Keratinocyte (primary cell): ENCODE data around the gene CACNB4. TPM values are rescaled to one million over a fixed set of nuclear protein-coding genes. Genes with fewer than 3 reads are reported as not detected.

Experiments used
- DNase-seq: peaks from one replicate; pipeline ENCODE4 v3.0.0-alpha.2; 2011; ENCODE audit warnings: low read depth, missing footprints, low spot score
- FAIRE-seq: peaks from 2 replicates; lab custom pipeline; 2011; peaks lifted over from hg19 to GRCh38; lab: Jason Lieb, UNC
- H2AFZ ChIP-seq: 2 replicates; pipeline ENCODE4 v1.6.0; 2012; ENCODE audit warnings: low read length, control low read depth, inconsistent platforms; ENCODE audit not compliant: control insufficient read depth
- H3K27ac ChIP-seq: 2 replicates; pipeline ENCODE4 v1.5.1; 2011; ENCODE audit warnings: low read length; ENCODE audit not compliant: control insufficient read depth, insufficient read depth
- H3K27me3 ChIP-seq: 3 replicates; pipeline ENCODE4 v1.6.0; 2011; ENCODE audit warnings: low read length; ENCODE audit not compliant: control insufficient read depth, insufficient read depth; ENCODE audit errors: extremely low read depth
- H3K36me3 ChIP-seq, 2 experiments: 2 replicates in 1 of 2; 3 replicates in 1 of 2; pipeline ENCODE4 v1.5.1; 2011; ENCODE audit warnings: low read length in 2 of 2, mild to moderate bottlenecking in 1 of 2; ENCODE audit not compliant: control insufficient read depth in 2 of 2, insufficient read depth in 2 of 2; ENCODE audit errors: extremely low read depth in 1 of 2
- H3K4me1 ChIP-seq: 3 replicates; pipeline ENCODE4 v1.5.1; 2011; ENCODE audit warnings: low read length; ENCODE audit not compliant: control insufficient read depth, insufficient read depth; ENCODE audit errors: extremely low read depth
- H3K4me2 ChIP-seq: 3 replicates; pipeline ENCODE4 v1.6.0; 2011; ENCODE audit warnings: low read depth, low read length; ENCODE audit not compliant: control insufficient read depth, insufficient read depth; ENCODE audit errors: extremely low read depth
- H3K4me3 ChIP-seq, 3 experiments: fragments of 200-600 bp in 1 of 3; sonication (generic) in 1 of 3; 2 replicates in 2 of 3; 3 replicates in 1 of 3; pipeline ENCODE4 v1.5.1; 2011 to 2016; ENCODE audit warnings: low read length in 3 of 3, mild to moderate bottlenecking in 3 of 3, control low read depth in 2 of 3, inconsistent platforms in 1 of 3, low read depth in 1 of 3, mixed read lengths in 1 of 3, mixed run types in 1 of 3, moderate library complexity in 1 of 3; ENCODE audit not compliant: control insufficient read depth in 2 of 3, insufficient read depth in 2 of 3; ENCODE audit errors: extremely low read depth in 1 of 3
- H3K79me2 ChIP-seq: 2 replicates; pipeline ENCODE4 v1.6.0; 2012; ENCODE audit warnings: low read length; ENCODE audit not compliant: control insufficient read depth, insufficient read depth
- H3K9ac ChIP-seq: 3 replicates; pipeline ENCODE4 v1.6.0; 2011; ENCODE audit warnings: low read length; ENCODE audit not compliant: control insufficient read depth, insufficient read depth; ENCODE audit errors: extremely low read depth
- H3K9me1 ChIP-seq: 3 replicates; pipeline ENCODE4 v1.6.0; 2011; ENCODE audit warnings: low read length; ENCODE audit not compliant: control insufficient read depth, insufficient read depth; ENCODE audit errors: extremely low read depth
- H3K9me3 ChIP-seq: 2 replicates; pipeline ENCODE4 v1.5.1; 2012; ENCODE audit warnings: low read depth, low read length; ENCODE audit not compliant: control insufficient read depth
- H4K20me1 ChIP-seq: 3 replicates; pipeline ENCODE4 v1.6.0; 2011; ENCODE audit warnings: low read length; ENCODE audit not compliant: control insufficient read depth, insufficient read depth; ENCODE audit errors: extremely low read depth
- EZH2 ChIP-seq: IDR thresholded peaks from one replicate; pipeline ENCODE4 v1.6.1; 2012; ENCODE audit warnings: inconsistent platforms, mild to moderate bottlenecking, low read length, moderate library complexity
- dilution Hi-C: fragments of 300-500 bp; cut with MboI; formaldehyde crosslinking; loops from one replicate; pipeline ENCODE4 v1.7.0; 2020; ENCODE audit warnings: low sequenced_read_pairs; ENCODE audit not compliant: extremely low pct_ligation_motif_present
- polyA plus RNA-seq, 5 experiments: library from polyadenylated mRNA; depleted of rRNA in 3 of 5; stranded (reverse) in 3 of 5; stranded (forward) in 1 of 5; unstranded in 1 of 5; fragments of >200 nt; gene quantifications; 1 replicate in 1 of 5; 2 replicates in 3 of 5; 3 replicates in 1 of 5; pipeline versions ENCODE4 v1.2.1 to v1.2.3, GENCODE V29; 2011 to 2012; ENCODE audit warnings: missing spikeins in 2 of 5, low read depth in 1 of 5, low replicate concordance in 1 of 5
- TF ChIP-seq, protein P1 (sequence below), 3 experiments: IDR thresholded peaks in 1 of 3; conservative IDR thresholded peaks in 1 of 3; optimal IDR thresholded peaks in 1 of 3; 2 replicates in 2 of 3; 3 replicates in 1 of 3; pipeline versions ENCODE3 to v1.5.1; 2011; ENCODE audit warnings: low read length in 3 of 3, mild to moderate bottlenecking in 3 of 3, moderate library complexity in 2 of 3, control low read depth in 1 of 3, inconsistent platforms in 1 of 3; ENCODE audit not compliant: insufficient read depth in 2 of 3; ENCODE audit errors: extremely low read depth in 1 of 3

CACNB4 gene
- polyA plus RNA-seq, 1 donor (not counting 4 experiments of a cell fraction or from before 2014, with no cell fraction given): 0.30 TPM

DNA sequence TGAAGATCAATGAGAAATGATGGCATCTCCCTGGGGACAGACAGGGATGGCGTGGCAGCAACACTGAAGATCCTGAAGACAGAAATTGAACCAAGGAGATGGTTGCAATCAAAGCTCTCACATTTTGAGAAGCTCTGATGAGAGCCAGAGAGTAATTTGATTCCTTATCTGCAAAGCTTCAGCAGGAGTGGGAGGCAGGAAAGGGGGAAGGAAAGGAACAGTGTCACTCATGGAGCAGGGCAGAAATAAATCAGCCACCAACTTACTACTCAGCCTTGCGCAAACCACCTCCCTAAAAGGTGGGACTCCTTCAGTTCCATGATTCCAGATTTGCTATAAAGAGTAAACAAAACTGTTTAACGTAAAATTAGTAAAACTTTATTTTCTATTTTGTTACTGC lies 119.2 kb downstream of the CACNB4 start:
- no peak overlapping the region for H3K4me3 ChIP-seq
- dilution Hi-C loops: no loop called here
- H3K9me1 ChIP-seq: no peaks in the 10 kb centered on the region
- no peaks in the 10 kb centered on the region for H3K4me1 ChIP-seq
- no peak overlapping the region for H3K27ac ChIP-seq
- H3K79me2 ChIP-seq: no peaks in the 10 kb centered on the region
- H2AFZ ChIP-seq: no peak overlapping the region
- TF ChIP-seq, protein P1, sequence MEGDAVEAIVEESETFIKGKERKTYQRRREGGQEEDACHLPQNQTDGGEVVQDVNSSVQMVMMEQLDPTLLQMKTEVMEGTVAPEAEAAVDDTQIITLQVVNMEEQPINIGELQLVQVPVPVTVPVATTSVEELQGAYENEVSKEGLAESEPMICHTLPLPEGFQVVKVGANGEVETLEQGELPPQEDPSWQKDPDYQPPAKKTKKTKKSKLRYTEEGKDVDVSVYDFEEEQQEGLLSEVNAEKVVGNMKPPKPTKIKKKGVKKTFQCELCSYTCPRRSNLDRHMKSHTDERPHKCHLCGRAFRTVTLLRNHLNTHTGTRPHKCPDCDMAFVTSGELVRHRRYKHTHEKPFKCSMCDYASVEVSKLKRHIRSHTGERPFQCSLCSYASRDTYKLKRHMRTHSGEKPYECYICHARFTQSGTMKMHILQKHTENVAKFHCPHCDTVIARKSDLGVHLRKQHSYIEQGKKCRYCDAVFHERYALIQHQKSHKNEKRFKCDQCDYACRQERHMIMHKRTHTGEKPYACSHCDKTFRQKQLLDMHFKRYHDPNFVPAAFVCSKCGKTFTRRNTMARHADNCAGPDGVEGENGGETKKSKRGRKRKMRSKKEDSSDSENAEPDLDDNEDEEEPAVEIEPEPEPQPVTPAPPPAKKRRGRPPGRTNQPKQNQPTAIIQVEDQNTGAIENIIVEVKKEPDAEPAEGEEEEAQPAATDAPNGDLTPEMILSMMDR (optimal IDR thresholded peaks at IDR 0.05 in 1 of 3, IDR thresholded peaks at IDR 0.05 in 1 of 3, conservative IDR thresholded peaks at IDR 0.05 in 1 of 3; ENCODE audit: extremely low read depth in 1 of 3, insufficient read depth in 2 of 3, low read length in 3 of 3): no peak
- TF ChIP-seq EZH2: no peak
- no peak for DNase-seq
- no peak for FAIRE-seq
- no peaks in the 10 kb centered on the region for H3K36me3 ChIP-seq
- H4K20me1 ChIP-seq: no peaks in the 10 kb centered on the region
- H3K9ac ChIP-seq: no peak overlapping the region
- no peaks in the 10 kb centered on the region for H3K9me3 ChIP-seq
- H3K4me2 ChIP-seq: no peak overlapping the region
- peaks cover 10% of the 10 kb centered on the region for H3K27me3 ChIP-seq

DNA sequence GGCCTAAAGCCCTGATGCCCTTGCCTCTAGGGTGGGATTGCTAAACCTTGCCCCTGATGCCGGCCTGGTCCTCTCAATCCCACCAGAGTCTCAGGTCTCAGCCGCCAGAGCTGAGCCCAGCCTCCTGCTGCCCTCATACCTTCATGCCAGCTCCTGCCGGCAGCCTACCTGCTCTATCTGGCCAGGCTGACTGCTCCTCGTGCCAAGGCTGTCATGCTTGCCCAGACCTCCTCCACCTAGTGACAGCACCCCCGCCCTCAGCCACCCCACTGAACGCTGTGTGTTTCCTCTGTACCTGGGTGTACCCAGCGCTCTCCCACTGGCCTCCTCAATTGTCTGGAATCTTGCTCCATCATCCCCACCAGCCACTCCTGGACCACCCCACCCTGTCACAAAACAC lies 120.1 kb downstream of the CACNB4 start:
- dilution Hi-C loops: no loop called here
- no peak for FAIRE-seq
- H3K4me2 ChIP-seq: no peak overlapping the region
- H3K36me3 ChIP-seq: no peaks in the 10 kb centered on the region
- H3K9me3 ChIP-seq: no peaks in the 10 kb centered on the region
- peaks cover 4% of the 10 kb centered on the region for H3K4me1 ChIP-seq
- no peak overlapping the region for H2AFZ ChIP-seq
- no peak overlapping the region for H3K9ac ChIP-seq
- H3K9me1 ChIP-seq: no peaks in the 10 kb centered on the region
- TF ChIP-seq EZH2: no peak
- no peak for DNase-seq
- H3K4me3 ChIP-seq: no peak overlapping the region
- H3K27me3 ChIP-seq: peaks cover 10% of the 10 kb centered on the region
- no peak overlapping the region for H3K27ac ChIP-seq
- H3K79me2 ChIP-seq: no peaks in the 10 kb centered on the region
- H4K20me1 ChIP-seq: no peaks in the 10 kb centered on the region

DNA sequence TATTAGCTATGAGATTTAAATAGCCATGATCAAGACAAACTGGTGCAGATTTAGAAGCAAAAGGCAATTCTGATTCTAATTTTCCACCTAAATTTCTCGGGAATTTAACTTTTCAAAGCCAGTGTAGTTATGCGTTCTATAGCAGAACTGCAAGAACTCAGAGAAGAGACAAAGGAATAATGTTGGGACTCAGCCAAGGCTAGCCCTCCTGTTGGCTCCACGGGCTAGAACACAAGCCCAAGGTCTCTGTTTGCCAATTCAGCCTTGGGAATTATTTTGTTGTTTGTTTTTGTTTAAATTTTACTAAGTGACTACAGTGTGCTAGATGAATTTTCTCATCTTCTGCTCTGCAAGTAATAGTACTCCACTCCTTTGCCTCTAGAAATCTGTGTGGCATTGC lies 121.2 kb downstream of the CACNB4 start:
- no peak overlapping the region for H2AFZ ChIP-seq
- no peaks in the 10 kb centered on the region for H4K20me1 ChIP-seq
- no peaks in the 10 kb centered on the region for H3K36me3 ChIP-seq
- FAIRE-seq (no peak), DNase-seq (no peak)
- H3K79me2 ChIP-seq: no peaks in the 10 kb centered on the region
- no peak overlapping the region for H3K4me3 ChIP-seq
- peaks cover 9% of the 10 kb centered on the region for H3K4me1 ChIP-seq
- H3K9ac ChIP-seq: no peak overlapping the region
- H3K9me3 ChIP-seq: no peaks in the 10 kb centered on the region
- H3K9me1 ChIP-seq: no peaks in the 10 kb centered on the region
- TF ChIP-seq, protein P1 (optimal IDR thresholded peaks at IDR 0.05 in 1 of 3, IDR thresholded peaks at IDR 0.05 in 1 of 3, conservative IDR thresholded peaks at IDR 0.05 in 1 of 3; ENCODE audit: extremely low read depth in 1 of 3, insufficient read depth in 2 of 3, low read length in 3 of 3): no peak
- no peak for TF ChIP-seq EZH2
- dilution Hi-C loops: no loop called here
- H3K27ac ChIP-seq: no peak overlapping the region
- H3K27me3 ChIP-seq: peaks cover 10% of the 10 kb centered on the region
- H3K4me2 ChIP-seq: no peak overlapping the region
